Neural cell (in vitro differentiated cells): ENCODE results near the gene ZNF559. TPM values are rescaled to one million over a fixed set of nuclear protein-coding genes. Genes with fewer than 3 reads are reported as not detected.

Experiments used
- H2AFZ ChIP-seq: fragments of 200-600, 300-800 bp; sonication (generic), shearing (Covaris generic); 2 replicates; pipeline ENCODE4 v1.6.0; 2014; ENCODE audit warnings: low read depth, mild to moderate bottlenecking, antibody characterized with exemption, low read length, moderate library complexity
- H3F3A ChIP-seq: fragments of 200-600 bp; shearing (Covaris generic); 2 replicates; pipeline ENCODE4 v1.6.1; 2016; ENCODE audit warnings: mild to moderate bottlenecking, moderate library complexity, mixed read lengths, antibody characterized with exemption, low read length; ENCODE audit not compliant: insufficient read depth, poor library complexity, severe bottlenecking
- H3K27ac ChIP-seq: fragments of 200-600, 300-800 bp; sonication (generic), shearing (Covaris generic); 2 replicates; pipeline ENCODE4 v1.5.1; 2014; ENCODE audit warnings: mild to moderate bottlenecking, low read length, moderate library complexity
- H3K27me3 ChIP-seq: fragments of 300-800, 200-600 bp; sonication (generic), shearing (Covaris generic); 2 replicates; pipeline ENCODE4 v1.6.0; 2014; ENCODE audit warnings: mild to moderate bottlenecking, low read depth, low read length, moderate library complexity; ENCODE audit not compliant: insufficient read depth
- H3K36me3 ChIP-seq: fragments of 300-800, 200-600 bp; sonication (generic), shearing (Covaris generic); 2 replicates; pipeline ENCODE4 v1.5.1; 2014; ENCODE audit warnings: mild to moderate bottlenecking, antibody characterized with exemption, low read length, moderate library complexity; ENCODE audit not compliant: insufficient read depth
- H3K4me2 ChIP-seq: fragments of 300-800, 200-600 bp; sonication (generic), shearing (Covaris generic); 2 replicates; pipeline ENCODE4 v1.6.0; 2014; ENCODE audit warnings: mild to moderate bottlenecking, low read length
- H3K4me3 ChIP-seq: fragments of 300-800, 200-600 bp; sonication (generic), shearing (Covaris generic); 2 replicates; pipeline ENCODE4 v1.5.1; 2014; ENCODE audit warnings: mild to moderate bottlenecking, low read length, moderate library complexity
- H3K79me2 ChIP-seq: fragments of 200-600 bp; shearing (Covaris generic); replicated peaks from 2 replicates; pipeline ENCODE4 v1.6.0; 2014; ENCODE audit warnings: mild to moderate bottlenecking, low read length, moderate library complexity; ENCODE audit not compliant: insufficient read depth
- H3K9ac ChIP-seq: fragments of 300-800, 200-600 bp; sonication (generic), shearing (Covaris generic); 2 replicates; pipeline ENCODE4 v1.6.1; 2016; ENCODE audit warnings: mild to moderate bottlenecking, low read length, mixed read lengths
- H3K9me2 ChIP-seq: fragments of 200-600 bp; shearing (Covaris generic); 2 replicates; pipeline ENCODE4 v1.6.1; 2016; ENCODE audit warnings: mild to moderate bottlenecking, low read length, mixed read lengths; ENCODE audit not compliant: insufficient read depth
- H3K9me3 ChIP-seq: fragments of 200-600, 300-800 bp; sonication (generic), shearing (Covaris generic); 2 replicates; pipeline ENCODE4 v1.6.1; 2016; ENCODE audit warnings: mild to moderate bottlenecking, mixed run types, low read length, moderate library complexity, mixed read lengths
- H4K20me1 ChIP-seq: fragments of 200-600 bp; shearing (Covaris generic); 2 replicates; pipeline ENCODE4 v1.6.1; 2016; ENCODE audit warnings: mild to moderate bottlenecking, mixed run types; ENCODE audit not compliant: insufficient read depth
- EP300 ChIP-seq: fragments of 450-650 bp; conservative IDR thresholded peaks from 2 replicates; pipeline ENCODE4 v1.6.1; 2014; ENCODE audit warnings: antibody characterized with exemption, mild to moderate bottlenecking, moderate library complexity; ENCODE audit not compliant: poor library complexity, severe bottlenecking
- EZH2 ChIP-seq: fragments of 200-600, 300-800 bp; shearing (Covaris generic), sonication (generic); IDR thresholded peaks from 2 replicates; pipeline ENCODE4 v1.6.1; 2014; ENCODE audit warnings: antibody characterized with exemption, low read length, borderline replicate concordance, mild to moderate bottlenecking; ENCODE audit not compliant: insufficient read depth, poor library complexity, severe bottlenecking
- MXI1 ChIP-seq: fragments of 450-650 bp; conservative IDR thresholded peaks from 2 replicates; pipeline ENCODE4 v1.6.1; 2014; ENCODE audit warnings: antibody characterized with exemption, mild to moderate bottlenecking; ENCODE audit not compliant: poor library complexity, severe bottlenecking
- POLR2AphosphoS5 ChIP-seq: IDR thresholded peaks from 2 replicates; pipeline ENCODE4 v1.6.1; 2012
- RAD21 ChIP-seq: fragments of 450-650 bp; conservative IDR thresholded peaks from 2 replicates; pipeline ENCODE4 v1.6.1; 2014; ENCODE audit warnings: antibody characterized with exemption, mild to moderate bottlenecking, moderate library complexity
- SMC3 ChIP-seq: fragments of 450-650 bp; conservative IDR thresholded peaks from 2 replicates; pipeline ENCODE4 v1.6.1; 2014; ENCODE audit warnings: antibody characterized with exemption, mild to moderate bottlenecking, moderate library complexity; ENCODE audit not compliant: poor library complexity
- TAF1 ChIP-seq: IDR thresholded peaks from 2 replicates; pipeline ENCODE4 v1.6.1; 2012; ENCODE audit warnings: low read depth
- polyA plus RNA-seq: library from polyadenylated mRNA; depleted of rRNA; stranded (reverse); fragments of >200 nt; gene quantifications from 2 replicates; pipeline ENCODE4 v1.2.3, GENCODE V29; 2014
- TF ChIP-seq, protein P1 (sequence below): IDR thresholded peaks from 2 replicates; pipeline ENCODE4 v1.6.1; 2012; ENCODE audit warnings: borderline replicate concordance
- TF ChIP-seq, protein P2 (sequence below): fragments of 450-650 bp; IDR thresholded peaks from 2 replicates; pipeline ENCODE4 v1.5.1; 2014; ENCODE audit warnings: antibody characterized with exemption, mild to moderate bottlenecking, moderate library complexity; ENCODE audit not compliant: poor library complexity, severe bottlenecking

The ZNF559 gene
- polyA plus RNA-seq, 1 donor from 2014 or later = 57.7 TPM

DNA sequence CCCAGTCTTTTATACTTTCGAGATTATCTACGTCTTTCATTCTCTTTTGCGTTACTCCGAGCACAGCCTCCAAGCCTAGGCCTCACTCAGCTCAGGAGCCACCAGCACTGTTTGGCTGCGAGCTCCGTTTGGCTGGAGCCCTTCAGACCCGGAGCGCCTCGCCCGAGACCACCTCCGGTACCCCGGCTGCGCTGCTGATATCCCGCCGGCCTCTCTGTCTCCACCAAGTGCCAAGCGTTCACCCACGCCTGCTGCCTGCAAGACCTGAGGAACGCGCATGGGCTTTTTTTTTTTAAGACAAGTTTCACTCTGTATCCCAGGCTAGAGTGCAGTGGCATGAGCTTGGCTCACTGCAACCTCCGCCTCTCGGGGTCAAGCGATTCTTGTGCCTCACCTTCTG, 24.7 kb downstream of the ZNF559 start:
- no peaks in the 10 kb centered on the region for H3K9me2 ChIP-seq
- H3K9ac ChIP-seq = no peak overlapping the region
- peaks cover 36% of the 10 kb centered on the region for H3K9me3 ChIP-seq
- H3K27ac ChIP-seq = no peak overlapping the region
- no peaks in the 10 kb centered on the region for H3F3A ChIP-seq
- TF ChIP-seq MXI1 (no peak), POLR2AphosphoS5 (no peak), SMC3 (no peak), TAF1 (no peak), EZH2 (no peak), EP300 (no peak), RAD21 (no peak)
- TF ChIP-seq, protein P1, sequence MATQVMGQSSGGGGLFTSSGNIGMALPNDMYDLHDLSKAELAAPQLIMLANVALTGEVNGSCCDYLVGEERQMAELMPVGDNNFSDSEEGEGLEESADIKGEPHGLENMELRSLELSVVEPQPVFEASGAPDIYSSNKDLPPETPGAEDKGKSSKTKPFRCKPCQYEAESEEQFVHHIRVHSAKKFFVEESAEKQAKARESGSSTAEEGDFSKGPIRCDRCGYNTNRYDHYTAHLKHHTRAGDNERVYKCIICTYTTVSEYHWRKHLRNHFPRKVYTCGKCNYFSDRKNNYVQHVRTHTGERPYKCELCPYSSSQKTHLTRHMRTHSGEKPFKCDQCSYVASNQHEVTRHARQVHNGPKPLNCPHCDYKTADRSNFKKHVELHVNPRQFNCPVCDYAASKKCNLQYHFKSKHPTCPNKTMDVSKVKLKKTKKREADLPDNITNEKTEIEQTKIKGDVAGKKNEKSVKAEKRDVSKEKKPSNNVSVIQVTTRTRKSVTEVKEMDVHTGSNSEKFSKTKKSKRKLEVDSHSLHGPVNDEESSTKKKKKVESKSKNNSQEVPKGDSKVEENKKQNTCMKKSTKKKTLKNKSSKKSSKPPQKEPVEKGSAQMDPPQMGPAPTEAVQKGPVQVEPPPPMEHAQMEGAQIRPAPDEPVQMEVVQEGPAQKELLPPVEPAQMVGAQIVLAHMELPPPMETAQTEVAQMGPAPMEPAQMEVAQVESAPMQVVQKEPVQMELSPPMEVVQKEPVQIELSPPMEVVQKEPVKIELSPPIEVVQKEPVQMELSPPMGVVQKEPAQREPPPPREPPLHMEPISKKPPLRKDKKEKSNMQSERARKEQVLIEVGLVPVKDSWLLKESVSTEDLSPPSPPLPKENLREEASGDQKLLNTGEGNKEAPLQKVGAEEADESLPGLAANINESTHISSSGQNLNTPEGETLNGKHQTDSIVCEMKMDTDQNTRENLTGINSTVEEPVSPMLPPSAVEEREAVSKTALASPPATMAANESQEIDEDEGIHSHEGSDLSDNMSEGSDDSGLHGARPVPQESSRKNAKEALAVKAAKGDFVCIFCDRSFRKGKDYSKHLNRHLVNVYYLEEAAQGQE = no peak
- TF ChIP-seq, protein P2, sequence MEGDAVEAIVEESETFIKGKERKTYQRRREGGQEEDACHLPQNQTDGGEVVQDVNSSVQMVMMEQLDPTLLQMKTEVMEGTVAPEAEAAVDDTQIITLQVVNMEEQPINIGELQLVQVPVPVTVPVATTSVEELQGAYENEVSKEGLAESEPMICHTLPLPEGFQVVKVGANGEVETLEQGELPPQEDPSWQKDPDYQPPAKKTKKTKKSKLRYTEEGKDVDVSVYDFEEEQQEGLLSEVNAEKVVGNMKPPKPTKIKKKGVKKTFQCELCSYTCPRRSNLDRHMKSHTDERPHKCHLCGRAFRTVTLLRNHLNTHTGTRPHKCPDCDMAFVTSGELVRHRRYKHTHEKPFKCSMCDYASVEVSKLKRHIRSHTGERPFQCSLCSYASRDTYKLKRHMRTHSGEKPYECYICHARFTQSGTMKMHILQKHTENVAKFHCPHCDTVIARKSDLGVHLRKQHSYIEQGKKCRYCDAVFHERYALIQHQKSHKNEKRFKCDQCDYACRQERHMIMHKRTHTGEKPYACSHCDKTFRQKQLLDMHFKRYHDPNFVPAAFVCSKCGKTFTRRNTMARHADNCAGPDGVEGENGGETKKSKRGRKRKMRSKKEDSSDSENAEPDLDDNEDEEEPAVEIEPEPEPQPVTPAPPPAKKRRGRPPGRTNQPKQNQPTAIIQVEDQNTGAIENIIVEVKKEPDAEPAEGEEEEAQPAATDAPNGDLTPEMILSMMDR = no peak
- no peaks in the 10 kb centered on the region for H3K27me3 ChIP-seq
- peaks cover 26% of the 10 kb centered on the region for H3K36me3 ChIP-seq
- no peak overlapping the region for H2AFZ ChIP-seq
- no peak overlapping the region for H3K4me2 ChIP-seq
- no peaks in the 10 kb centered on the region for H4K20me1 ChIP-seq
- no peak overlapping the region for H3K4me3 ChIP-seq
- no peaks in the 10 kb centered on the region for H3K79me2 ChIP-seq

DNA sequence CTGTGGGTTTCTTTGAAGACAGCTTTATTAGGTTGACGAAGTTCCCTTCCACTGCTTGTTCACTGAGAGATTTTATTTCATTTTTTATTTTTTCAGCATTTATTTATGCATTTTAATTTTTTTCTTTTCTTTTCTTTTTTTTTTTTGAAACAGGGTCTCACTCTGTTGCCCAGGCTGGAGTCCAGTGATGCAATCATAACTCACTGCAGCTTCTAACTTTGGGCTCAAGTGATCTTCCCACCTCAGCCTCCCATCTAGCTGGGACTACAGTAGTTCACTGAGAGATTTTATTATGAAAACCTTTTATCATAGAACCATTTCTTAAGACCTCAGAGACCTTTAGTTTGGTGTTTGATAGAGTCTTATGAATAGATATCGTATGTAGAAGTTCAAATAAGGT, 28.5 kb downstream of the ZNF559 start:
- Histone ChIP-seq H3K79me2 (no peaks in the 10 kb centered on the region), H3K9me2 (no peaks in the 10 kb centered on the region), H3K27me3 (no peaks in the 10 kb centered on the region), H3F3A (no peaks in the 10 kb centered on the region), H3K4me3 (no peak overlapping the region), H2AFZ (no peak overlapping the region), H3K4me2 (no peak overlapping the region), H4K20me1 (no peaks in the 10 kb centered on the region), H3K9me3 (peaks cover 26% of the 10 kb centered on the region), H3K27ac (no peak overlapping the region), H3K36me3 (peaks cover 10% of the 10 kb centered on the region), H3K9ac (no peak overlapping the region)
- TF ChIP-seq SMC3 = no peak
- TF ChIP-seq, protein P1 = no peak
- TF ChIP-seq MXI1 = no peak
- no peak for TF ChIP-seq RAD21
- TF ChIP-seq EP300 = no peak
- TF ChIP-seq EZH2 = no peak
- no peak for TF ChIP-seq TAF1
- TF ChIP-seq POLR2AphosphoS5 = no peak
